ENCODE measurements around the gene CAPN9. TPM values are rescaled to one million over a fixed set of nuclear protein-coding genes. Genes with fewer than 3 reads are reported as not detected.

CAPN9 gene
- total RNA-seq, 2 donors from 2014 or later, result 0.45 to 0.59 TPM

DNA sequence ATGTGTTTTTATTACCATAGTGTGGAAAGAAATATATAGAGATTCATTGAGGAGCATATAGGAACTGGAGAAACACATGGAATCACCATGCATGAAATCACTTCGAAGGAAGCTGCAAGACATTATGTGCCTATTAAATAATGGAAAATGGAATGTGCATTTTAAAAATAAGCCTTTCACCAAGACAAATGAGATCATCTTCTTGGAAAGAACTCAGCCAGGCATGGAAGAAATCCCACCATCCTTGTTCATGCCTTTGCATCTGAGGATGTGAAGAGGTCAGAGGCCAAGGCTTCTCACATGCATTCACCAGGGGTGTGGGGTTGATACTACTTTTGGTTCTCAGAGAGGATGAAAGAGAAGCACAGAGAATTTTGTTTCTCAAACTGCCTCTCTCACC is 71.2 kb downstream of the CAPN9 start:
- H3K27ac ChIP-seq, result no peak overlapping the region
- TF ChIP-seq, protein P1, sequence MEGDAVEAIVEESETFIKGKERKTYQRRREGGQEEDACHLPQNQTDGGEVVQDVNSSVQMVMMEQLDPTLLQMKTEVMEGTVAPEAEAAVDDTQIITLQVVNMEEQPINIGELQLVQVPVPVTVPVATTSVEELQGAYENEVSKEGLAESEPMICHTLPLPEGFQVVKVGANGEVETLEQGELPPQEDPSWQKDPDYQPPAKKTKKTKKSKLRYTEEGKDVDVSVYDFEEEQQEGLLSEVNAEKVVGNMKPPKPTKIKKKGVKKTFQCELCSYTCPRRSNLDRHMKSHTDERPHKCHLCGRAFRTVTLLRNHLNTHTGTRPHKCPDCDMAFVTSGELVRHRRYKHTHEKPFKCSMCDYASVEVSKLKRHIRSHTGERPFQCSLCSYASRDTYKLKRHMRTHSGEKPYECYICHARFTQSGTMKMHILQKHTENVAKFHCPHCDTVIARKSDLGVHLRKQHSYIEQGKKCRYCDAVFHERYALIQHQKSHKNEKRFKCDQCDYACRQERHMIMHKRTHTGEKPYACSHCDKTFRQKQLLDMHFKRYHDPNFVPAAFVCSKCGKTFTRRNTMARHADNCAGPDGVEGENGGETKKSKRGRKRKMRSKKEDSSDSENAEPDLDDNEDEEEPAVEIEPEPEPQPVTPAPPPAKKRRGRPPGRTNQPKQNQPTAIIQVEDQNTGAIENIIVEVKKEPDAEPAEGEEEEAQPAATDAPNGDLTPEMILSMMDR (IDR thresholded peaks at IDR 0.05), result no peak
- TF ChIP-seq POLR2A (IDR thresholded peaks at IDR 0.05) (no peak), POLR2AphosphoS5 (IDR thresholded peaks at IDR 0.05) (no peak)
- no peak for DNase-seq (ENCODE audit: low spot score)
- no peaks in the 10 kb centered on the region for H3K36me3 ChIP-seq
- H3K9me3 ChIP-seq, result no peaks in the 10 kb centered on the region
- 63% methylated on average over 1 of the region's 1 CpG for WGBS
- no peak overlapping the region for H3K4me3 ChIP-seq
- H3K4me1 ChIP-seq (replicated peaks), result no peaks in the 10 kb centered on the region
- no peaks in the 10 kb centered on the region for H3K27me3 ChIP-seq (replicated peaks; ENCODE audit: insufficient read depth)
- intact Hi-C loops (cut with DNase I), result no loop called here

GRCh38 chr1:230818901-230819300 is 71.7 kb downstream of the CAPN9 start:
- DNase-seq (ENCODE audit: low spot score), result no peak
- H3K4me1 ChIP-seq (replicated peaks), result no peaks in the 10 kb centered on the region
- H3K4me3 ChIP-seq, result no peak overlapping the region
- H3K9me3 ChIP-seq, result no peaks in the 10 kb centered on the region
- 95% methylated on average over 6 of the region's 6 CpGs for WGBS
- H3K27ac ChIP-seq, result no peak overlapping the region
- H3K27me3 ChIP-seq (replicated peaks; ENCODE audit: insufficient read depth), result no peaks in the 10 kb centered on the region
- TF ChIP-seq POLR2AphosphoS5 (IDR thresholded peaks at IDR 0.05) (no peak), POLR2A (IDR thresholded peaks at IDR 0.05) (no peak)
- TF ChIP-seq, protein P1 (IDR thresholded peaks at IDR 0.05), result no peak
- H3K36me3 ChIP-seq, result no peaks in the 10 kb centered on the region
- intact Hi-C loops (cut with DNase I), result no loop called here

DNA sequence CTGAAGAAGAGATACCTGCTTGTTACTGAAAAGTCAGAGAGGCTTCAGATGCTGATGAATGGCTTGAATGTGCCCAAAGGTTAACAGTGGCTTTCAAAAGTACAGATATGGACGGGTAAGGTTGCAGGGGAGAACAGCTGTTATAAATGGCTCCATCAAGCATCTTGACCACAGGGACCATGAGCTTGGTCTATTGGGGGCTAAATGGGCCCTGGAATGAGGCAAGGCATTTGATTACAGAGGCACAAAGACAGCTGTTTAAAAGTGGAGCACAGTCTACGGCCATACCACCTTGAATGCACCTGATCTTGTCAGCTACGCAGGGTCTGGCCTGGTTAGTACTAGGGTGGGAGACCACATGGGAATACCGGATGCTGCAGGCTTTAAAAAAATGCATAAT is 72.8 kb downstream of the CAPN9 start:
- WGBS, result 97% methylated on average over 4 of the region's 4 CpGs
- no peak for TF ChIP-seq POLR2AphosphoS5 (IDR thresholded peaks at IDR 0.05)
- no peak for TF ChIP-seq POLR2A (IDR thresholded peaks at IDR 0.05)
- TF ChIP-seq, protein P1 (IDR thresholded peaks at IDR 0.05), result no peak
- intact Hi-C loops (cut with DNase I), result no loop called here

DNA sequence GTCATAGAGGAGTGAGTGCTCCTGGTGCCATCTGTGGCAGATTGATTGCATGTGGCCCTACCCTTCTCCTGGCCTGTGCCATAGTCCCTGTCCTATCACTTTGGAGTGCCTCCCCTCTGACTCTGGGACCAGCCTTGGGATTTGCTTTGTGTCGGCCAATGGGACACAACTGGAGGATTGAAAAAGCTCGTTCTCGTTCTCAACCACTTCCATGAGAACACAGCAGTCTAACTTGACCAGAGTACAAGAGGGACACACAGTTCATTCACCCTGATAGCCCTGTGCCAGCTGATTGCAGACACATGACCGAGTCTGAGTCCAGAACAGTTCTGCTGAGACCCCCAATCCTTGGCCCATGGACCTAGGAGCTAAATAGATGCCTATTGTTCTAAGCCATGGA is 73.4 kb downstream of the CAPN9 start:
- WGBS, result 94% methylated on average over 4 of the region's 4 CpGs
- Histone ChIP-seq H3K27me3 (replicated peaks; ENCODE audit: insufficient read depth) (no peaks in the 10 kb centered on the region), H3K9me3 (no peaks in the 10 kb centered on the region), H3K4me3 (no peak overlapping the region), H3K4me1 (replicated peaks) (no peaks in the 10 kb centered on the region), H3K27ac (no peak overlapping the region), H3K36me3 (no peaks in the 10 kb centered on the region)
- no peak for DNase-seq (ENCODE audit: low spot score)
- intact Hi-C loops (cut with DNase I), result no loop called here
- TF ChIP-seq POLR2A (IDR thresholded peaks at IDR 0.05) (no peak), POLR2AphosphoS5 (IDR thresholded peaks at IDR 0.05) (no peak)
- TF ChIP-seq, protein P1 (IDR thresholded peaks at IDR 0.05), result no peak

More for the DNA sequence above, 72.8 kb downstream of the CAPN9 start:
- no peaks in the 10 kb centered on the region for H3K27me3 ChIP-seq (replicated peaks; ENCODE audit: insufficient read depth)
- H3K4me3 ChIP-seq, result no peak overlapping the region
- no peaks in the 10 kb centered on the region for H3K4me1 ChIP-seq (replicated peaks)
- no peak for DNase-seq (ENCODE audit: low spot score)
- H3K36me3 ChIP-seq, result no peaks in the 10 kb centered on the region
- no peaks in the 10 kb centered on the region for H3K9me3 ChIP-seq
- no peak overlapping the region for H3K27ac ChIP-seq

DNA sequence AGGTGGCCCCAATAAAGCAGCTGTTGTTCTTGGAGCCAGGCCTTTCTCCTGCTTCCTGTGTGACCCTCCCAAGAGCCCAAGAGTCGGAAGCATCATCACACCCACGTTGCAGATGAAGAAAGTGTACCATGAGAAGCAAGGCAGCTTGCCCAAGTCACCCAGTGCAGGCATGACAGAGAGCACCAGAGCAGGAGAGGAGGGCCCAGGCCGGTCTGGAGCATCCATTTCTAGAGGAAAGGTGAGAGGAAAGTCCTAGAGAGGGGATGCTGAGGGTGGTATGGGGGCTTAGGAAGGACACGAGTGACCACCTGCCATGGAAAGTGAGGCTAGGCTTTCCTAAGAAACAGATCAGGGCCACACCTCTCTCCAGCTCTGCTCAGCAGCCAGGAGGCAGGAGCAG is 74.2 kb downstream of the CAPN9 start:
- TF ChIP-seq, protein P1 (IDR thresholded peaks at IDR 0.05), result no peak
- TF ChIP-seq POLR2AphosphoS5 (IDR thresholded peaks at IDR 0.05) (no peak), POLR2A (IDR thresholded peaks at IDR 0.05) (no peak)
- Histone ChIP-seq H3K27me3 (replicated peaks; ENCODE audit: insufficient read depth) (no peaks in the 10 kb centered on the region), H3K4me1 (replicated peaks) (no peaks in the 10 kb centered on the region), H3K4me3 (no peak overlapping the region), H3K36me3 (no peaks in the 10 kb centered on the region), H3K27ac (no peak overlapping the region), H3K9me3 (no peaks in the 10 kb centered on the region)
- intact Hi-C loops (cut with DNase I), result no loop called here
- no peak for DNase-seq (ENCODE audit: low spot score)
- WGBS, result 74% methylated on average over 4 of the region's 4 CpGs

All from prostate gland (tissue), 2 donors.